Glutamatergic neuron (in vitro differentiated cells): ENCODE results near the gene TMEM82. TPM values are rescaled to one million over a fixed set of nuclear protein-coding genes. Genes with fewer than 3 reads are reported as not detected.

Source experiments
- DNase-seq: peaks from one replicate; pipeline ENCODE4 v3.0.0; 2022
- H3K27ac Mint-ChIP-seq: one replicate; pipeline ENCODE4 v1.8.0; 2020; ENCODE audit warnings: mild to moderate bottlenecking, mixed read lengths, inconsistent platforms; ENCODE audit not compliant: unreplicated experiment
- H3K27me3 Mint-ChIP-seq: one replicate; pipeline ENCODE4 v1.8.0; 2020; ENCODE audit warnings: mild to moderate bottlenecking, moderate library complexity, mixed read lengths, inconsistent platforms; ENCODE audit not compliant: unreplicated experiment
- H3K36me3 Mint-ChIP-seq: one replicate; pipeline ENCODE4 v1.8.0; 2020; ENCODE audit warnings: mild to moderate bottlenecking, mixed read lengths, inconsistent platforms; ENCODE audit not compliant: unreplicated experiment
- H3K4me1 Mint-ChIP-seq: one replicate; pipeline ENCODE4 v1.8.0; 2020; ENCODE audit warnings: mild to moderate bottlenecking, low read depth, mixed read lengths, inconsistent platforms; ENCODE audit not compliant: unreplicated experiment
- H3K4me3 Mint-ChIP-seq: one replicate; pipeline ENCODE4 v1.8.0; 2020; ENCODE audit warnings: mild to moderate bottlenecking, mixed read lengths, inconsistent platforms; ENCODE audit not compliant: unreplicated experiment
- H3K9me3 Mint-ChIP-seq: one replicate; pipeline ENCODE4 v1.8.0; 2020; ENCODE audit warnings: mild to moderate bottlenecking, moderate library complexity, mixed read lengths, inconsistent platforms; ENCODE audit not compliant: unreplicated experiment
- CTCF ChIP-seq: fragments of 200-600 bp; sonication (generic); IDR thresholded peaks from one replicate; pipeline ENCODE4 v1.5.0; 2021; ENCODE audit not compliant: partially characterized antibody, unreplicated experiment
- total RNA-seq: library from RNA; stranded (reverse); fragmentation: NEBNext Ultra II Directional; extraction: Animal tissue kit (Norgen Biotek cat#: 25700); gene quantifications from one replicate; pipeline ENCODE4 v1.2.1, GENCODE V29; 2021; ENCODE audit not compliant: unreplicated experiment

TMEM82 gene
- total RNA-seq, 1 donor from 2014 or later = not detected

- H3K4me1 Mint-ChIP-seq = peaks cover 5% of the 10 kb centered on the region
- no peak overlapping the region for H3K4me3 Mint-ChIP-seq
- H3K27me3 Mint-ChIP-seq = peaks cover 7% of the 10 kb centered on the region
- DNase-seq = no peak
- H3K36me3 Mint-ChIP-seq = no peaks in the 10 kb centered on the region
- no peak overlapping the region for H3K27ac Mint-ChIP-seq
- TF ChIP-seq CTCF = no peak
- H3K9me3 Mint-ChIP-seq = peaks cover 4% of the 10 kb centered on the region
Observed at GRCh38 chr1:15749399-15750291, 7.3 kb downstream of the TMEM82 start.

GRCh38 chr1:15750924-15751323, 8.6 kb downstream of the TMEM82 start:
- Mint-ChIP-seq H3K4me3 (no peak overlapping the region), H3K4me1 (peaks cover 5% of the 10 kb centered on the region), H3K27ac (no peak overlapping the region), H3K36me3 (no peaks in the 10 kb centered on the region), H3K27me3 (peaks cover 5% of the 10 kb centered on the region), H3K9me3 (peaks cover 2% of the 10 kb centered on the region)
- TF ChIP-seq CTCF = no peak
- no peak for DNase-seq

DNA sequence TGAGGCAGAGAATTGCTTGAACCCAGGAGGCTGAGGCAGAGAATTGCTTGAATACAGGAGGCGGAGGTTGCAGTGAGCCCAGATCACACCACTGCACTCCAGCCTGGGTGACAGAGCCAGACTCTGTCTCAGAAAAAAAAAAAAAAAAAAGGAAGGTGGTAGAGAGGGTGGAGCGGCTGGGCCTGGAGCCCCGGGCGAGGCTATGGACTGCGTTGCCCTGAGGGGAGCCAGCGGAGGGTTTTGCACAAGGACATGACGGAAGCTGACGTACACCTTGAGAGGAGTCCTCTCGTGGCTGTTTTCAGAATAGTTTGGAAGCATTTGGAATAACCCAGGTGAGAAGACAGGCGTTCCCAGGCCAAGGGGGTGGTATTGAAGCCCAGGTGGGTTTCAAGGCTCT, 9.4 kb downstream of the TMEM82 start:
- H3K36me3 Mint-ChIP-seq = no peaks in the 10 kb centered on the region
- H3K27me3 Mint-ChIP-seq = peaks cover 5% of the 10 kb centered on the region
- H3K27ac Mint-ChIP-seq = no peak overlapping the region
- H3K9me3 Mint-ChIP-seq = no peaks in the 10 kb centered on the region
- H3K4me3 Mint-ChIP-seq = no peak overlapping the region
- TF ChIP-seq CTCF = no peak
- no peak for DNase-seq
- H3K4me1 Mint-ChIP-seq = peaks cover 7% of the 10 kb centered on the region

DNA sequence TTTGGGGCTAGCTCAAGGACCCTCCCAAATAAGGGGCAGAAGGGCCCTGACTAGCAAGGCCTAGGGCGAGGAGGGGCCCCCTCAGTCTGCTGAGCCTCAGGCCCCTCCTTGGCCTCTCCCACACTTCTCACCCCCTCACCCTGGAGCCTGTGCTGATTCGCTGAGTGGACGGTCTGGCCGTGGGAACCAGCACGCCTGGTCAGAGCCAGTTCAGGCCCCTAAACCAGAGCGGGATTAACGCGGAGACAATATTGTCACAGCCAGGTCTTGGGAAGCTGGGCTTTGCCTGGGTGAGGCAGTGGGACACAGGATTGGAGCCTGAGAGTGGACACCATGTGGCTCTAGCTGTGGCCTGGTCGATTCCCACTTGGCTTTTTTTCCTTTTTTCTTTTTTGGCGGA, 11.5 kb downstream of the TMEM82 start:
- no peak for DNase-seq
- Mint-ChIP-seq H3K27ac (no peak overlapping the region), H3K4me3 (no peak overlapping the region), H3K36me3 (no peaks in the 10 kb centered on the region), H3K9me3 (no peaks in the 10 kb centered on the region), H3K27me3 (peaks cover 8% of the 10 kb centered on the region), H3K4me1 (peaks cover 9% of the 10 kb centered on the region)
- TF ChIP-seq CTCF = no peak

GRCh38 chr1:15755021-15755645, 12.8 kb downstream of the TMEM82 start:
- no peak for DNase-seq
- Mint-ChIP-seq H3K27me3 (peaks cover 9% of the 10 kb centered on the region), H3K4me1 (peaks cover 9% of the 10 kb centered on the region), H3K4me3 (no peak overlapping the region), H3K27ac (no peak overlapping the region), H3K9me3 (no peaks in the 10 kb centered on the region), H3K36me3 (no peaks in the 10 kb centered on the region)
- TF ChIP-seq CTCF = no peak
